GM19324 (cell line): ENCODE data around the gene MAP2K5.

Experiments
- ATAC-seq: cut with Tn5 transposase; IDR thresholded peaks from one replicate; pipeline ENCODE4 v1.9.1; 2021; ENCODE audit warnings: mild to moderate bottlenecking, moderate library complexity; ENCODE audit not compliant: unreplicated experiment, low FRiP score

The MAP2K5 gene

DNA sequence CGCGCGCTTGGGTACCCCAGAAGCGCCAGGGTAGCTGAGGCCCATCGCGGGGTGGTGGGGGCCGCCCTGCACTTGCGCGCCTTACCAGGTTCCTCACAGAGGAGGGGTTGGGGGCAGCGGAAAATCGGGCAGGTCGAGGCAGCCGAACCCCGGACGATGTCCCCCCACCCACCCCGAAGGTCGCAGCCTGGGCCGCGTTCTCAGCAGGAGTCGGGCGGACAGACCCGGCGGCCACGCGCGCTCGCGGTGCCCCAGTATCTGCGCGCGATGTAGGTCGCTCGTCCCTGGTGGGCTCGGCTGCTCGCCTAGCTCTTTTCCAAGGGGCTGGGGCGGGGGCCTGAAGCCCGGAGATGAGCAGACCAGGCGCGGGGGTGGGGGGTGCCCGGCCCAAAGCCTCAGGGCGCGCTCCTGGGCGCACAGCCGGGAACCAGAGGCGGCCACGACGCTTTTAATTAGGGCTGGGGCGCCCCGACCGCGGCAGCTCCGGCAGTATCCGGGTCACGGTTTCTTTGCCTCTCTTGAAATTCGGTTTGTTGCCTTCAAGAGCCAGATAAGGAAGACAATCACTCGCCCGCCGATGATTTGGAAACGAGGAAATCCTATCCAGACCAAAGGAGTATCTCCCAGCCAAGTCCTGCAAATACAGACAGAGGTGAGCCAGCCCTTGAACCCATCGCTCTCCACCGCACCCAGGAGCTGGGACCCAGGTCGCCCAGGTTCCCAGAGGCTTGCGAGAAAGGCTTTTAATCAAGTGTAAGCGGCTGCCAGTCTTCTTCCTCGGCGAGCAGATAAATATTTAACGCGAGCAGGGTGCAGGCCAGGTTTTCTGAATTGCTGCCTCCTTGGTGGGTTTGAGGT, 287.4 kb downstream of the MAP2K5 start:
- ATAC-seq, result no peak

DNA sequence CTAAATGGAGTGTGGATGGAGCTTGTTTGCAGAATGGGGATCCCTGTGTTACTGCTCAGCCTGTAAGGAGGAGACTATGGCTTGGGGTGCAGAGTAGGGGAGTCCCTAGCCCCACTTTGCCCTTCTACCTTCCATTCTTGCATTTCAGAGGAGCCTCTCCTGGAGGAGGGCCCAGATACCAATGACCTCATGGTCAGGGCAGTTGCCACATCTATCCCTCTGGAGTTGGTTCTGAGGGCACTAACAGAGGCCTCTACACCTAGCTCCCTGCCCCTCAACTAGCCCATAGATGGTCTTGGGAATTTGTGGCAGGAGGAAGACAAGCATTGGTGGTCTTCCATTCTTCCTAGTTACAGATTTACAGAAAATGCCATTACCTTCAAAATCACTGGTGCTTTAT, 288.9 kb downstream of the MAP2K5 start:
- no peak for ATAC-seq

DNA sequence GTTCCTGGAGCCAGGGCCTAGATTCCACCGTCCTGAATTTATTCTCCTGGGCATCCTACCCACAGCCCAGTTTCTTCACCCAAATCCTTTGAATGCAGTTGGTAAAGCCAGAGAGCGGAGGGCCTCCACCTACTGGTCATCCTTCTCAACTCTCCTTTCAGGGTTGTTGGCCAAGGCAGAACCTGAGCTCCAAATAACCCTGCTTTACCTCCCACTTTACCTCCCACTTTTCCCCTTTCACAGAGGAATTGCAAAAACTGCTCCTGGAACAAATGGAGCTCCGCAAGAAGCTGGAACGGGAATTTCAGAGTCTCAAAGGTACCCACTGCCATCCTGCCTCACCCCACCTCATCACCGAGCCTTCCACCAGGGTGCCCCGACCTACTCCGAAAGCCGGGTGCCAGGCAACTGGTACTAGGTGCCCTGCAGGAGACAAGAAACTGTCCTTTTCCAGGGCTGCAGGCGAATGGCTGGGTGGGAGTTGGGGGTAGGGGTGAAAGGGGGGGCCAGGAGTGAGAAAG, 289.6 kb downstream of the MAP2K5 start:
- ATAC-seq, result no peak

DNA sequence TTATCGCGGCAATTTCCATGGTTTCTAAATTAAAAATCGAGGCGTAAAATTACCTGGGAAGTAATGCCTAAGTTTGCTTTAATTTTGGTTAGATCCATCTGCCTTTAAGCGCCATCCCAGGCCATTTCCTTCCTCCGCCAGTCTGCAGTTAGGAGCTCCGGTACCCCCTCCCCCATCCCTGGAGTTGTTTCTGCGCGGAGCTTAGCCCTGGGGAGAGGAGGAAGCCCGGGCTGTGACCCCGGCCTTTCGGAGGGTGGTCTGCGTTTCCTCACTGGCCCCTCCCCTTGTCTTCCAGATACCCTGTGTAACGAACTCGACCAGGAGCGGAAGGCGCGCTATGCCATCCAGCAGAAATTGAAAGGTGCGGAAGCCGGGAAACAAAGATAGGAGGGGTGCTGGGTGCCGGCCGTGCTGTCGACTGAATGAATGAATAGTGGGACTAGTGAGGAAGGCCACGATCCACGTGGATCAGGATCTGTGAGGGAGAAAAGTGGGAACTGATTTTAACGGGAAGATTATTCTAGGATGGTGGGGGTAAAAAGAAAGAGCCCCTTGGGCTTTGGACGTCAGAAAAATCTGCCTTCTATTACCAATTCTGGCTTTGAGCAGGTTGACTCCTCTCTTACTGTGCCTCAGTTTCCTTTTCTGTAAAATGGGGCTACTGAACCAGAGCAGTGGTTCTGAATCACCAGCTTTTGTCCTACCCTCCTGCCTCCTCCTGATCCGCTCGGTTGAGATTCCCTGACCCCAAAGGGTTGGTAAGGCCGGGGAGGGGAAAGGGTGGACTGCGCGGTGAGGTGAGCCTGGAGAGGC, 290.6 kb downstream of the MAP2K5 start:
- ATAC-seq, result no peak

DNA sequence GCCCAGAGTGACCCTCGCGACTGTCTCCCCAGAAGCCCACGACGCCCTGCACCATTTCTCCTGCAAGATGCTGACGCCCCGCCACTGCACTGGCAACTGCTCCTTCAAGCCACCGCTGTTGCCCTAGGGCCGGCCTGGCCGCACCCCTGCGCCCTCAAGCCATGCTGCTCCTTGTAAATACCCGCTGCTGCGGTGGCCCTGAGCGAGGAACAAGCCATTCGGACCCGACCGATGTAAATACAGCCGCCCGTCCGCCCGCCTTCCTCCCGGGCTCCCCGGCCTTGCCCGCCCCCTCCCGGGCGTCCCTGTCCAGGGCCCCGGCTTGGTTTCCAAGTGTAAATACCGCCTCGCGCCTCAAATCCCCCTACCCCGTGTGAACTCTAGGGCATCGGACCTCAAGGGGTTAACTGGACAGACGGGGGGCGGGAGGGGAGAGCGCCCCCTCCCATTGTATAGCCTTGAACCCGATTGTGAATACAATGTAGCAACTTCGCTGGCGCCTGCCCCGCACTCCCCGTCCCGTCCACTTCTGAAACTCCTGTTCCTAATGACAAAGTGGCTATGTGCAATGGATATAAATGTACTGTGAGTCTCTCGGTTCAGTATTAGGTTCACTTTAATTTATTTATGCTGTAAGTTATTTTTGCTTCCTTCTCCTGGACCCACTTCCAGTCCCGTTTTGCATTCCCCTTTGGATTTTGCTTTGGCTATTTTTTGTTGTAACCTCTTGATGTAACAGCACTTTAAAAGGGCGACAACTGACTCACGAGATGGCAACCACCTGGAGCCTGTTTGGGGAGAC, 291.4 kb downstream of the MAP2K5 start:
- ATAC-seq, result no peak

DNA sequence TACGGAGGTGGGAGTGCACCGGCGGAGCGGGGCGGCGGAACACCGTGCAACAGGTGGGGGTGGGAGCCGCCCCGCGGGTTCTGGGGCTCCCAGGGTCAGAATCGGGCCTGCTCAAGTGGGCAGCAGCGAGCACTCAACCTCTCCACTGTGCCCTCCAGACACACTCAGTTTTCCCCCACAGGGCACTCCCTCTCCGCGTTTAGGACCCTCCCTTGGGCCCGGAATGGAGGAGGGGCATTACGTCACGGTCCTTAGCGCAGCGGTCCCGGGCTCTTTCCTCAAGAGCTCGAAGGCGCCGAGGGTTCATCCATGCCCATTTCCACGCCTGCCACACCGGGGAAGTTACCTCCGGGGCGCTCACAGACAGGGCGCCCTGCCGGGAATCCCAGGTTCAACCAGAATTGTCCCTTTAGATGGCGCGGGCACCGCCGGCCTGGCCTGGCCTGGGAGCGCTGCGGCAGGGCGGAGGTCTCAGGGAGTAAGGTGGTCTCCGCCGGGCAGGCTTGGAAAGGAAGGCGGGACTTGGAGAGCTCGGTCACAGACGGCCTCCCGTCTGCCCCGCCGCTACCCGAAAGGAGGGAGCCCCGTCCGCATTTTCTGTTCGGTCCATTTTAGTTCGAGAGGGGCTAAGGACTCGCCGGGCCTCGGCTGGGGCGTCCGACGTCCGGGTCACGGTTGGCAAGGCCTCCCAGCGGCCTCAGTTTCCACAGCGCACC, 292.2 kb downstream of the MAP2K5 start:
- ATAC-seq, result no peak

DNA sequence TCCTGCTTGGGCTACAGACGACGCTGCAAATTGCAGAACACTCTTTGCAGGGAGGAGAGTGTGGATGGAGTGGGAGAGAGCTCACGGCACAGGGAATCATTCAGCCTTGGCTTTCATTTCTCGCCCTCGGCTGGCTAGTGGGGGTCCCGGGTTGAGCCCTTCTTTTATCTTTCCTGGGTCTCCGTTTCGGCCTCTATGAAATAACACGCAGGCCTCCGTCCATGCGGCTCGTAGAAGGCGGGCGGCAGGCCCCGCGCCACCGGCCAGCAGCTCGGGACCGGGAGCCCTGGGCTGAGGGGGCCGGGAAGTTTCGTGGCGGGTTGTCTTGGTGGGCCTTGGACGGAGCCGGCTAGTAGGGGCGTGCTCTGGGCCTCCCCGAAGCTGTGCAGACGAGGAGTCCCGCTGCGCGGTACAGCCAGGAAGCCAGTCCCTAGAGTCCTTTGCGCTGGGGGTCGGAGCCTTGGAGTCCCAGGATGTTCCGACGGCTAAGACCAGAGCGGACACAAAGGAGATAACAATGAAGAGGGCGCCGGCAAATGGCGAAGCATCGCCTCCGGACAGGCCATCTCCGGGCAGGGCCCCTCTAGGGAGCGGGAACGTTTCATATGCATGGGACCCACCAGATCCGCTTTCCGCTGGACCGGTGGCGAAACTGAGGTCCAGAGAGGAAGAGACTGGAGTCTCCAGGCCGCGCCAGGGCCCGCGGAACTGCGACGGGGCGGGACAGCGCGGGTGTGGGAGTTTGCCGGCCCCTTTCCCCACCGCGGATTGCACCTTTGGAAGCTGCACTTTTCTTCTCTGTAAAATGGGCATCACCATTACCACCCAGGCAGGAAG, 293.0 kb downstream of the MAP2K5 start:
- ATAC-seq, result no peak

DNA sequence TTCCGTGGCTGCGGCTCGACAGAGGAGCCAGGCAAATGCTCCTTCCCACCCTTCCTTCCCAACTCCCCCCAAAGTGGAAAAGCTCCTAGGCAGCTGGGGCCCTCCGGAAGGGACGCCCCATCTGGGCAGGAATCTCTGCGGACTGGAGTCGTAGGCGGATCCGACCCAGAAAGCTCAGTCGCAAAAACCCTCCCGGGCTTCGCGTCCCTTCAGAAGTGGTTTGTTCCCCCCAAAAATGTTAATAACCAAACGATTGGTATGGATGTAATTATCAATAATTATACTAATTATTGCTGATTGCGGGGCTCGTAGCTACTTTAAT, 293.6 kb downstream of the MAP2K5 start:
- ATAC-seq, result no peak

DNA sequence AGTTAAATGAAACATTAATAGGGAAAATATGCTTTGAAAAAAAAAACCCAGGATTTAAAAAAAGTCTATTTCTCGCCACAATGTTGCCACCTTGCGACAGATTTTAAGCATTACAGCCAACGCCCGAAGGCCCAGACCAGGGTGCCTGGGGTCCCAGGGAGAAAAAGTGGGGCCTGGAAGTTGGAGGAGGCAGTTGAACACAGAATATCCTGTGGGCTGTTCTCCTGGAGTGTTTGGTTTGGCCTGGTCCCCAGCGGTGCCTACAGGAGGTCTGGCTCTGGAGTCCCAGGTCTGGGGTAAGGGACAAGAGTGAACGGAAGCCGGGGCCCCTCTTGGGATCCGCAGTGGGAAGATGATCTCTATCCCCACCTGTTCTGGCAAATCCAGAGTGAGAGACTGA, 294.0 kb downstream of the MAP2K5 start:
- no peak for ATAC-seq

DNA sequence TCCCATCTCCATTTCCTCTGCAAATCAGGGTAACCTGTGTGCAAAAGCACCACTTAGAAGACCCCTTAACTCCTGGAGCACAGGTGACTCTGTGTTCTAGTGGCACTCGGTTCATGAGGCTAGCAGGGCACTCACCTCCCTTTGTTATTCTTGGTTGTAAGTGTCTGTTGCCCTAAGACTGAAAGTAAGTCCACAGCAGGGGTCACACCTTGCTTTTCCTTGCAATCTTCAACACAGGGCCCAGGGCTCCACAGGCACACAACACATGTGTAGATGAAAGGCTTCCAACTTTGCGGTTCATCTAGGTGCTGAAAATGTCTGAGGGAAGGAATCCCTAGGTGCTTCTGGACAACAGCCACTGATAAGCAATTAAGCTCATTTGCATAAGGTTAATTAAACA, 294.5 kb downstream of the MAP2K5 start:
- ATAC-seq, result no peak

DNA sequence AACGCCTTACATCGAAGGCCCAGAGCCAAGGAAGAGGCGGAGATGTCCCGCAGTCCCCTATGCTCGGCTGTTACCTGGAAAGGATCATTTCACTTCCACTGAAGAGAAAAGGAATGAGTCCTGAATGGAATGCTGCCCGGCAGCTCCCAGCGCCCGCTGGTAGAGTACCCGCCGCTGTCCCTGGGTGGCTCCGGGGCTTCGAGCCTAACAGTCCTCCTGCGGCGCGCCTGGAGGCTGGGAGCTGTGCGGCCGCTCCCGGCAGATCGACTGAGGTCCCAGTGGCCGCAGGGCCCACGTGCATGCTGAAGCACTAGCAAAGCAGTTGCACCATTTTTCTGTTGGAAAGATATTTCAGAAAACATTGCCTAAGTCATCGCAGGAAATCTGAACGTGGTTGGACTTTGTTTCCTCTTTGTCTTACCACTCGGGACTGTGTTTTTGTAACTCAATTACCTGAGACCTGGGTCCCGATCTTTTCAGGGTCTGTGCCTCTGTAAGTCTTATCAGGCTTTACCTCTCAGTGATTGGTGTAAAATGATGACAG, 296.4 kb downstream of the MAP2K5 start:
- no peak for ATAC-seq

DNA sequence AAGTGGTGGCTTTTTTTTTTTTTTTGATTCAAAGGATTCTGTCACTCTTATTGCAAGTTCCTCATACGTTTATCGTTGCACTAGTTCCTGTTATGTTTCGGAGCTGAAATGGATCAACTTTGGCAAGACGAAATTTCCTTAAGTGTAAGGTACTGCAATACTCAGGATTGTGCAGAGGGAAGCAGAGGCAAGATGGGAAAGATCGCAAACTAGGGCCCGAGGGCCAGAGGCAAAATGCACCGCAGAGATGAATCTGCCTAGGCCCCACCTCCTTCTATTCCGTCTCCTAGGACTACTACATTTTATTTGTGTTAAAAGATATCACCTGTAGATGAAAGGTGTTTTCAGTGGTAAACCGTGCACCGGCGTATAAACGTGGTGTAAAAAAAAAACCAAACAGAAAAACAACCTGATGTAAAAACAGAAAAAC, 297.0 kb downstream of the MAP2K5 start:
- ATAC-seq, result no peak

DNA sequence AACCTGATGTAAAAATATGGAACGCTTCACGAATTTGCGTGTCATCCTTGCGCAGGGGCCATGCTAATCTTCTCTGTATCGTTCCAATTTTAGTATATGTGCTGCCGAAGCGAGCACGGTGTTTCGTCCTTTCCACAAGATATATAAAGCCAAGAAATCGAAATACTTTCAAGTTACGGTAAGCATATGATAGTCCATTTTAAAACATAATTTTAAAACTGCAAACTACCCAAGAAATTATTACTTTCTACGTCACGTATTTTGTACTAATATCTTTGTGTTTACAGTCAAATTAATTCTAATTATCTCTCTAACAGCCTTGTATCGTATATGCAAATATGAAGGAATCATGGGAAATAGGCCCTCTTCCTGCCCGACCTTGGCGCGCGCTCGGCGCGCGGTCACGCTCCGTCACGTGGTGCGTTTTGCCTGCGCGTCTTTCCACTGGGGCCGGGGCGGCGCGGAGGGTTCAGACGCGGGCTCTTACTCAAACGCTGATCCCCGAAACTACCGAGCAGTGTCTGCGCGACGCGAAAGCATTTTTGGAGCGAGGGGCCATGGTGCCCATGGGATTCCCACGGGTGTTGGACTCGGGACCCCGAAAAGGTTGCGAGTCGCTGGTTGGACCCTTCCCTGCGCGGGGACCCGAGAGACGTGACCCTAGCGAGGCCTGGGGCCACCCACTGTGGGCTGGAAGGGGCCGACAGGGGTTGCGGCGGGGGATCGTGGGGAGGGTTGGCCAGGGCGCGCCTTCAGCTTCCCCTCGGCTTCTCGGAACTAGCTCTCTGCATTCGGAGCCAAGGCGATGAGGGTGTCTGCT, 297.6 kb downstream of the MAP2K5 start, which contains the start of gene RNU6-1:
TSS of gene RNU6-1 (minus strand) at position 117 of the 820 bp plus-strand sequence.
- peak; percentile 93 for ATAC-seq

DNA sequence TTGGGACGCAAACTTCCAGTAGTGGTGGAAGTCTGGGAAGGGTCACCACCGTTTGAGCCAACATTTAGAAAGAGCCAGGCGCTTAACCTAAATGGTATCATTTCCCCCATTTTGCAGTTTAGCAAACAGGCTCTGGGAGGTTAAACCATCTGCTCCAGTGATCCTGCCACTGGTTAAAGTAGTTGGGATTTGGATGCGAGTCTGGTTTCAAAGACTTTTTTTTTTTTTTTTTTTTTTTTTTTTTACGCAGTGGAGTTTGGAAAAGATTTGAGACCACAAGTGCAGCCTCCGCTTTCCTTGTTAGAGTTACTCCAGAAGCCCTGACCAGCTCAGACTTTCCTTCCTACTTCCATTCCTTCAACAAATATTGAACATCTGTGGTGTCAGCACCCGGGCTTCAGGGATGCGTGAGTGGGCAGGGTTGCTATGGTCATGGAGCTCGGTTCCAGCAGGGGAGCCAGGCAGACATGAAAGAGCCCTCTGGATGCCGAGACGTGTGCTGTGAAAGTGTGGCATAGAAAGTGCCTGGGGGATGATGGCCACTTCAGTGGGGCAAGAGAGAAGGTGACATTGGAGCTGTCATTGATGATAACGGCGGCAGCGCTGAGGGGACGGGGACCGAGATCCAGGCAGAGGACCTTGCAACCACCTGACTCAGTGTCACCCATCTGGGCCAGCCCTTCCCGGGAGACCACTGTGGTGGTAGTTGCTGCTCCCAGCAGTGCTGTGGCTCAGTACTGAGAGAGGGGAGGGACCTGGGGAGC, 298.4 kb downstream of the MAP2K5 start:
- no peak for ATAC-seq

DNA sequence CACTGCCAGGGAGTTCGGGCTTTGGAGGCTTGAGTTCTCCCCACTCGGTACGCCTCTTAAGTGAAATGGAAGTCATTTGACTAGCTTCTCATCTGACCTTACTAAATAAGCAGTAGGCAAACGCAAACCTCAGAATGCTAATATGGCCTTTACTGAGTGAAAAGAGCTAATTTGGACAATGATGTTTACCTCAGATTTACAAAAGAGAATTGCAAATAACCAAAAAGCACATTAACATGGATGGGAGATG, 298.9 kb downstream of the MAP2K5 start:
- no peak for ATAC-seq

DNA sequence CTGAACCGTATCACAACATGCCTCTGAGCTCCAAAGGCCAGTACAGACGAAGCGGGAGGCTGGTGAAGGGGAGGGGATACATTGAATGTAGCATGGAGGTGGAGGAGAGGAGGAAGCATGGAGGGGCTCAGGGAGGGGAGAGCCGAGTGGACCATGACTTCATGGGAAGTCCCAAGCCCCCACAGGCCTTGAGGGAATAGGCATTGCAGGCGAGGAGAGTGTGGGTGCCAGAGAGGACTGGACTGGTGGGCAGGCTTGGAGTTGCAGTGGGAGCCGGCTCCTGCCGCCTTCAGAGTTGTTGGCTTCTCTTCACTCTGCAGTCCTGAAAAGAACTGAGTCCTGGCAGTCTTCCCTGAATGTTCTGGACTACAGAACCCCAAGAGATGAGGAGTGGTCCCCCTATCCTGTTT, 300.6 kb downstream of the MAP2K5 start:
- ATAC-seq, result no peak

DNA sequence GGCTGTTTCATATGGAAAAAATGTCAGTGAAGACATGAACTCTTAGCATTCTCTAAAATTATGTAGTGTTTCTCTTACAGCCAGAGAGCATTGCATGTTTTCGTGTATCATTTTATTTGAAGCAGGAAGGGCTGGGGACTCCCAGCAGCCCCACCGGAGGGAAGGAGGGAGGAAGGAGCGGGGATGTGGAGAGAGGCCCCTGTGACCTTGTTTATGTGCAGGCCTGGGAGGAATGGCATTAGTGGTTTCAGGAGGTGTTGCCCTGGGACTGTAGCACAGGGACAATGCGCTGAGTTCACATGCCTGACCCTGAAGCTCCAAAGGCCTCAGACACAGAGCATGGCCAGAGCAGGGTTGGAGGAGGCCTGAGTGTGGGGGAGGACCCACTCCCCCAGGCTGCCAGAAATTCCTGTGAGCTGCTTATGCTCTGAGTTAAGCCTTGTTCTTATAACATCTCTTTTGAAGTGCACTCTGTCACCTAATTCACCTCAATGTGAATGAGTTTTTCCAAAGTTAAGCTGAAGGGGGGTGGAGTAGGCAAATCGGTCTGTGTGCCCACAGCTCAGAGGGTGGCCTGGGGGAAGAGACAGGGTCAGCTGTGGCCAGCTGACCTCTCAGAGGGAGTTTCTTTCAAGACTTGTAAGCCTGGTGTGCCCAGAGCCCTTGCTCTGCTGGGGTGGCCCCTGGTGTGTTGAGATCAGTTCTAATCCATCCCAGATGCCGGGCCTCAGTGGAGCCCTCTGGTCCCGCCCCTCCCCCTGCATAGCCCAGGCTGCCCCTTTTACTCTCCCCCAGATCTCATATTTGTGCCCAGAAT, 301.3 kb downstream of the MAP2K5 start:
- ATAC-seq, result no peak
